Breast epithelium (tissue), 4 donors: ENCODE results near the gene VPS41. TPM values are rescaled to one million over a fixed set of nuclear protein-coding genes. Genes with fewer than 3 reads are reported as not detected.
A peak's percentile ranks its signal among the peaks of the same experiment; 100 is the strongest.

Experiments used
- DNase-seq, 2 donors: peaks; one replicate each; pipeline ENCODE4 v3.0.0-alpha.2; 2019; ENCODE audit warnings: low spot score in 2 of 2
- H3K27ac ChIP-seq, 2 donors: fragments of 200-600 bp; sonication (generic) in 1 of 2; one replicate each; pipeline ENCODE4 v1.5.1; 2016 to 2019; ENCODE audit warnings: mild to moderate bottlenecking in 1 of 2
- H3K27me3 ChIP-seq, 2 donors: fragments of 200-600 bp; sonication (generic) in 1 of 2; one replicate each; pipeline versions ENCODE4 v1.5.1 to v1.6.0; 2017 to 2019; ENCODE audit warnings: control low read depth in 1 of 2, mild to moderate bottlenecking in 1 of 2
- H3K36me3 ChIP-seq: fragments of 200-600 bp; one replicate; pipeline ENCODE4 v1.5.1; 2019
- H3K4me1 ChIP-seq, 2 donors: fragments of 200-600 bp; sonication (generic); one replicate each; pipeline ENCODE4 v1.5.1; 2016 to 2019; ENCODE audit warnings: control low read depth in 1 of 2
- H3K4me3 ChIP-seq, 3 donors: fragments of 200-600 bp; sonication (generic); 1 replicate in 2 of 3; 2 replicates in 1 of 3; pipeline ENCODE4 v1.5.1; 2016 to 2019; ENCODE audit warnings: mild to moderate bottlenecking in 3 of 3, moderate library complexity in 2 of 3
- H3K9me3 ChIP-seq, 2 donors: fragments of 200-600 bp; sonication (generic) in 1 of 2; one replicate each; pipeline ENCODE4 v1.5.1; 2016 to 2019; ENCODE audit warnings: control low read depth in 1 of 2
- POLR2A ChIP-seq: fragments of 450-650 bp; IDR thresholded peaks from one replicate; pipeline ENCODE4 v1.6.1; 2016; ENCODE audit warnings: antibody characterized with exemption, mild to moderate bottlenecking, moderate library complexity
- POLR2AphosphoS5 ChIP-seq, 3 donors: sonication (generic); formaldehyde crosslinking; IDR thresholded peaks; one replicate each; pipeline ENCODE4 v1.6.1; 2017; ENCODE audit warnings: antibody characterized with exemption in 3 of 3
- intact Hi-C: fragments of 100-400 bp; cut with DNase I; formaldehyde crosslinking; loops from one replicate; pipeline ENCODE4 v1.15.1; 2023; ENCODE audit warnings: low total_unique reads
- total RNA-seq, 3 donors: library from RNA; depleted of rRNA; stranded (reverse); fragments of >200 nt; gene quantifications; one replicate each; pipeline ENCODE4 v1.1.0, GENCODE V29; 2016
- TF ChIP-seq, protein P1 (sequence below), 3 donors: fragments of 450-650 bp; IDR thresholded peaks; one replicate each; pipeline ENCODE4 v1.5.1; 2016 to 2017; ENCODE audit warnings: antibody characterized with exemption in 3 of 3, mild to moderate bottlenecking in 3 of 3, moderate library complexity in 3 of 3

VPS41 gene
- total RNA-seq, 3 donors from 2014 or later, result 40.6 to 55.8 (median 45.8) TPM

DNA sequence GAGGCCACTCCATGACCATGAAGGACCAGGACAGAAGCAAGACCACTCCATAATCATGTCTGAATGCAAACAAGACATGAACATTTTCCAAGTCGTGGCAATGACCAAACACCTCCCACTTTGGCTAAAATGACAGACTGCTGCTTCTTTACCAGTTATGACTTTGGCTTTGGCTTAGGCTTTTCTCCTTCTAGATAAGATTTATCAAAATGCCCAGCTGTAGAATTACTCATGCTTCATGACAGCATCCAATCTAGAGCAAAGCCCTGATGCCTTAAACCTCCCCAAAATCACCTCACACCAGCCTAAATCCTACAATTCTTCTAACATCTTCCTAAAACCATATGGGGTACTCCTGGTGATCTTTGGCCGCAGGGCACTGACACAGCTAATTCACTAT, 102.1 kb downstream of the VPS41 start:
- intact Hi-C loops, result no loop called here

DNA sequence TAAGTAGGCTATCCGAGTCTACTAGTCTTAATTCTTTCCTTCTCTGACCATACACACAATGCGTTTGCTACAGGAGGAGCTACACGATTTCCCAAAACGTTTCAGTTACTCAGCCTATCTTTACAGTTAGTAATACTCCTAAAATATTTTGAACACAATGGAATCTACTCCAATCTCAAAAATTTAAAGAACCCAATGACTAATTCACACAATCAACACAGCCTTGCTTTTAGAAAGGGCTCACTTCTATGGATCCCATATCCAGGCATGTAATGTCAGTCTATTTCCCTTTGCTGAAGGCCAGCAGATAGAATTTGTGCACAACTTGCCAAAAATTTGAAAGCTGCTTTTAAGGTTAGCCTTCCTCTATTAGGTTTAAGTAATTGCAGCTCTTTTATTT, 107.2 kb downstream of the VPS41 start:
- intact Hi-C loops, result no loop called here
- no peak for DNase-seq
- H3K27me3 ChIP-seq, result no peaks in the 10 kb centered on the region
- no peaks in the 10 kb centered on the region for H3K36me3 ChIP-seq
- no peaks in the 10 kb centered on the region for H3K9me3 ChIP-seq
- no peak overlapping the region for H3K4me3 ChIP-seq
- TF ChIP-seq, protein P1, sequence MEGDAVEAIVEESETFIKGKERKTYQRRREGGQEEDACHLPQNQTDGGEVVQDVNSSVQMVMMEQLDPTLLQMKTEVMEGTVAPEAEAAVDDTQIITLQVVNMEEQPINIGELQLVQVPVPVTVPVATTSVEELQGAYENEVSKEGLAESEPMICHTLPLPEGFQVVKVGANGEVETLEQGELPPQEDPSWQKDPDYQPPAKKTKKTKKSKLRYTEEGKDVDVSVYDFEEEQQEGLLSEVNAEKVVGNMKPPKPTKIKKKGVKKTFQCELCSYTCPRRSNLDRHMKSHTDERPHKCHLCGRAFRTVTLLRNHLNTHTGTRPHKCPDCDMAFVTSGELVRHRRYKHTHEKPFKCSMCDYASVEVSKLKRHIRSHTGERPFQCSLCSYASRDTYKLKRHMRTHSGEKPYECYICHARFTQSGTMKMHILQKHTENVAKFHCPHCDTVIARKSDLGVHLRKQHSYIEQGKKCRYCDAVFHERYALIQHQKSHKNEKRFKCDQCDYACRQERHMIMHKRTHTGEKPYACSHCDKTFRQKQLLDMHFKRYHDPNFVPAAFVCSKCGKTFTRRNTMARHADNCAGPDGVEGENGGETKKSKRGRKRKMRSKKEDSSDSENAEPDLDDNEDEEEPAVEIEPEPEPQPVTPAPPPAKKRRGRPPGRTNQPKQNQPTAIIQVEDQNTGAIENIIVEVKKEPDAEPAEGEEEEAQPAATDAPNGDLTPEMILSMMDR (IDR thresholded peaks at IDR 0.05), result no peak
- TF ChIP-seq POLR2A (no peak), POLR2AphosphoS5 (IDR thresholded peaks at IDR 0.05) (no peak)
- H3K27ac ChIP-seq, result no peak overlapping the region
- no peaks in the 10 kb centered on the region for H3K4me1 ChIP-seq

More for the DNA sequence above, 102.1 kb downstream of the VPS41 start:
- no peak overlapping the region for H3K27ac ChIP-seq
- no peak for TF ChIP-seq POLR2AphosphoS5 (IDR thresholded peaks at IDR 0.05)
- TF ChIP-seq POLR2A, result no peak
- TF ChIP-seq, protein P1 (IDR thresholded peaks at IDR 0.05), result no peak
- no peaks in the 10 kb centered on the region for H3K9me3 ChIP-seq
- no peaks in the 10 kb centered on the region for H3K27me3 ChIP-seq
- no peaks in the 10 kb centered on the region for H3K4me1 ChIP-seq
- DNase-seq, result no peak
- H3K36me3 ChIP-seq, result no peaks in the 10 kb centered on the region
- no peak overlapping the region for H3K4me3 ChIP-seq

DNA sequence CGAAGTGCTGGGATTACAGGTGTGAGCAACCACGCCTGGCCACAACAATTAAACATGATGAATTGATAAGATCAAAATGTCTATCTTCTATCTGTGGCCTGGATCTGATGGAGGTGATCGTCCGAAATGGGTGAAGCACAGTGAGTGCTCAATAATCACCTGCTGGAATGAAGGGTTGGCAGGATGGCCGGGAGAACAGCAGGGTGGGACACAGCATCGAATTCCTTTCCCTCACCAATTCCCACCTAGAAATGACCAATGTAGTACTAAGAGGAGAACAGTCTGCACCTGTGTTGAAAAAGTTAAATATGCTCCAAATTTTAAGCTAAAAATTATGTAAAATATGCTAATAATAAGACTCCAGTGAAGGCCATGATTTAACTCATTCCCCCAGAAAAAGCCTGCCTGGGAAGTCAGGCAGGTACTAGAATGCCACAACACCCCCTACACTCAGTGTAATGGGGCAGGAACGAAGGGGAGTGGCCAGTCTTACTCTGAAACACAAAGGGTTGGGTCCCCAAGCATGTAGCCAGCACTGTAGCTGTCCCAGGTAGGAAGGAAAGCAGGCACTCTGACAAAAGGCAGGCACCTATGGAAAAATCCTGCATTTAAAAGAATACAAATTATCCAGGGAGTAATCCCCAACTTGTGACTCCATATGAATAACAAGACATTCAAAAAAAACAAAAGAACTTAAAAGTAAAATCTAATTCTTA, 110.3 kb downstream of the VPS41 start:
- TF ChIP-seq, protein P1 (IDR thresholded peaks at IDR 0.05), result no peak
- TF ChIP-seq POLR2A (no peak), POLR2AphosphoS5 (IDR thresholded peaks at IDR 0.05) (no peak)
- intact Hi-C loops, result loop anchor here (10.0 kb wide), 1 partner anchor 726 kb away; no protein-coding TSS in a partner anchor
- Histone ChIP-seq H3K9me3 (no peaks in the 10 kb centered on the region), H3K27ac (no peak overlapping the region), H3K4me3 (no peak overlapping the region), H3K36me3 (no peaks in the 10 kb centered on the region), H3K4me1 (no peaks in the 10 kb centered on the region), H3K27me3 (no peaks in the 10 kb centered on the region)
- DNase-seq, result no peak

DNA sequence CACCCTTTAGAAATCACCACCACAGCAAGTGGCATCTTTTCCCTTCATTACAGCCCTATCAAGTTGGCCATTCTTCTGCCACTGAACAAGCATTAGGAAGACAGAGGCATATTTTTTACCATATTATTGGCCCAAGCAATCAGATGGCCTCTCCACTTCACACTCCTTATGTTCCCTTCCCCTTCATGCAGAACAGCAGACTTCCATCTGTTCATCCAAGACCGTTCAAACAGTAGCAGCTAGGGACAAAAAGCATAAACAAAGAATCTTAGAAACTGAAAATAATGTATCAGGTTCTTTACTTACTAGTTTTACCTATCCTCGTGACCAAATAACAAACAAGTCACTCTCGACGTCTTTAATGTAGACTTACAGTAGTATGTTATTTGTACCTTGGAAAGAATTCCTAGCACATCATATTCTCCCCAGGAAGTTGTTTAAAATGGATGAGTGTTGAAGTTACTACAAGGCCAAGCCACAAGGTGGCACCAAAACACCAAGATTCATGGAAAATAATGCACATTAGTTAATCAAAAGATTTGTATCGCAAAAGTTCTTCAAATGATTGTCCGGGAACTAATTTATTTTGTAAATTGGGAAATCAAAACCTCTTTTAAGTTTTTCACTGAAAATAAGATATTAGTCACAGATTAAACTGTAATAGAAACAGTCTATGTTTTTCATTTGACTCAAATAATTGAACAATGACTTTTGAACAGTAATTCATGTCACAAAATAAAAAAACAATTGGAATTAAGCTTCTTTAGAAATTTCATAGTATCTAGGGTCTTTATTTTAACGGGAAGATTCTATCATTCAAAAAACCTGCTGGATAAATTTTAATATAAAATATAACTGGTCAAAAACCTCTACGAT, 112.1 kb downstream of the VPS41 start:
- Histone ChIP-seq H3K27ac (no peak overlapping the region), H3K36me3 (no peaks in the 10 kb centered on the region), H3K4me1 (no peaks in the 10 kb centered on the region), H3K4me3 (no peak overlapping the region), H3K27me3 (no peaks in the 10 kb centered on the region), H3K9me3 (no peaks in the 10 kb centered on the region)
- no peak for TF ChIP-seq POLR2AphosphoS5 (IDR thresholded peaks at IDR 0.05)
- no peak for TF ChIP-seq POLR2A
- TF ChIP-seq, protein P1 (IDR thresholded peaks at IDR 0.05), result peak; percentile 41 to 84 (median 73)
- peak in 1 of 2 donors; percentile 27 for DNase-seq
- intact Hi-C loops, result loop anchor here (10.0 kb wide), 1 partner anchor 728 kb away; no protein-coding TSS in a partner anchor

DNA sequence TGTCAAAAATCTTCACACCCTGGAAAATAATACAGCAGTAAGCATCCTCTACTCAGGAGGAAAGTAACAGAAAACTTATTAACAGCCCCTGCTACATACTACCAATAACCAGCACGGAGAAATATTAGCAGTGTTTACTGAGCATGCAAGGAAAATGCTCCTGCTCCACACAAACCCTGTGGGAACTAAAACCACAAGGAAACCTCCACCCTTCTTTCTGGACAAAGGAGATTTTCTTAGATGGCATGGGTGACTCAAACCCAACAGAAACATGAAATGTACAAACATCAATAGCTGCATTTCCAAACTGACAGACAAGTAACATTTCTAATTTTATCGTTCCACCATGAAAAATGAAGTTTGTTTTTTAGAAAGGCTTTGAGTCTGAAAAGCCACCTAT, 113.4 kb downstream of the VPS41 start:
- Histone ChIP-seq H3K27me3 (no peaks in the 10 kb centered on the region), H3K27ac (no peak overlapping the region), H3K4me3 (no peak overlapping the region), H3K9me3 (no peaks in the 10 kb centered on the region), H3K4me1 (no peaks in the 10 kb centered on the region), H3K36me3 (no peaks in the 10 kb centered on the region)
- no peak for DNase-seq
- intact Hi-C loops, result loop anchor here (10.0 kb wide), 1 partner anchor 729 kb away; no protein-coding TSS in a partner anchor
- TF ChIP-seq, protein P1 (IDR thresholded peaks at IDR 0.05), result no peak
- TF ChIP-seq POLR2AphosphoS5 (IDR thresholded peaks at IDR 0.05) (no peak), POLR2A (no peak)
